Thyroid gland (tissue), 4 donors: Measurements from ENCODE around the gene PARP14.

ENCODE experiments used
- CTCF ChIP-seq, 6 experiments: fragments of 200-600 bp in 3 of 6; fragments of 450-650 bp in 3 of 6; sonication (generic) in 3 of 6; IDR thresholded peaks; one replicate each; pipeline ENCODE4 v1.5.1; 2016 to 2019; ENCODE audit warnings: antibody characterized with exemption in 6 of 6, mild to moderate bottlenecking in 2 of 6, inconsistent platforms in 1 of 6, moderate library complexity in 1 of 6
- POLR2A ChIP-seq, 2 donors: fragments of 450-650 bp; IDR thresholded peaks; one replicate each; pipeline ENCODE4 v1.6.1; 2017; ENCODE audit warnings: antibody characterized with exemption in 2 of 2, mild to moderate bottlenecking in 2 of 2, moderate library complexity in 1 of 2

- TF ChIP-seq CTCF (IDR thresholded peaks at IDR 0.05) (no peak), POLR2A (IDR thresholded peaks at IDR 0.05) (no peak)
Measured at GRCh38 chr3:122700193-122700592, 19.6 kb downstream of the PARP14 start.
